GM21825 (cell line): ENCODE results near the gene ATRN.

Experiments used
- ATAC-seq: cut with Tn5 transposase; IDR thresholded peaks from one replicate; pipeline ENCODE4 v1.9.1; 2021; ENCODE audit warnings: mild to moderate bottlenecking, moderate library complexity; ENCODE audit not compliant: unreplicated experiment

Gene ATRN

GRCh38 chr20:3653921-3654320, 183.1 kb downstream of the ATRN start:
- ATAC-seq: no peak

- no peak for ATAC-seq
Measured at GRCh38 chr20:3654326-3655130, 183.7 kb downstream of the ATRN start.

- no peak for ATAC-seq
Measured at GRCh38 chr20:3655131-3655405, 184.2 kb downstream of the ATRN start.

GRCh38 chr20:3658019-3658715, 187.3 kb downstream of the ATRN start:
- no peak for ATAC-seq

GRCh38 chr20:3658716-3659491, 188.1 kb downstream of the ATRN start:
- peak; percentile 88 for ATAC-seq

GRCh38 chr20:3659492-3660261, 188.9 kb downstream of the ATRN start:
- ATAC-seq: no peak

- no peak for ATAC-seq
Measured at GRCh38 chr20:3660262-3661059, 189.6 kb downstream of the ATRN start.

- no peak for ATAC-seq
Measured at GRCh38 chr20:3661060-3661813, 190.4 kb downstream of the ATRN start.

GRCh38 chr20:3661814-3662665, 191.2 kb downstream of the ATRN start:
- ATAC-seq: no peak

GRCh38 chr20:3663031-3663701, 192.3 kb downstream of the ATRN start, which contains the start of gene GFRA4:
Gene GFRA4, minus strand, starts transcription at chr20:3663399. Its CDS starts 0 bp downstream, at chr20:3663399.
- ATAC-seq: no peak

- no peak for ATAC-seq
Measured at GRCh38 chr20:3663858-3664257, 193.0 kb downstream of the ATRN start.

- no peak for ATAC-seq
Measured at GRCh38 chr20:3667434-3668037, 196.7 kb downstream of the ATRN start.

- no peak for ATAC-seq
Measured at GRCh38 chr20:3669710-3670367, 199.0 kb downstream of the ATRN start.

GRCh38 chr20:3670511-3670910, 199.7 kb downstream of the ATRN start:
- ATAC-seq: no peak

GRCh38 chr20:3670945-3671344, 200.1 kb downstream of the ATRN start:
- no peak for ATAC-seq

- ATAC-seq: no peak
Measured at GRCh38 chr20:3671986-3672546, 201.2 kb downstream of the ATRN start.
